ENCODE measurements around the gene KLHDC10. TPM values are rescaled to one million over a fixed set of nuclear protein-coding genes. Genes with fewer than 3 reads are reported as not detected.
"Not testable (repeated sequence)": the region's sequence is repeated elsewhere in the genome, so short reads cannot be mapped to it uniquely, and the experiment has no call there.

Gene KLHDC10
- total RNA-seq, 4 donors from 2014 or later, result 16.5 to 25.0 (median 20.1) TPM

DNA sequence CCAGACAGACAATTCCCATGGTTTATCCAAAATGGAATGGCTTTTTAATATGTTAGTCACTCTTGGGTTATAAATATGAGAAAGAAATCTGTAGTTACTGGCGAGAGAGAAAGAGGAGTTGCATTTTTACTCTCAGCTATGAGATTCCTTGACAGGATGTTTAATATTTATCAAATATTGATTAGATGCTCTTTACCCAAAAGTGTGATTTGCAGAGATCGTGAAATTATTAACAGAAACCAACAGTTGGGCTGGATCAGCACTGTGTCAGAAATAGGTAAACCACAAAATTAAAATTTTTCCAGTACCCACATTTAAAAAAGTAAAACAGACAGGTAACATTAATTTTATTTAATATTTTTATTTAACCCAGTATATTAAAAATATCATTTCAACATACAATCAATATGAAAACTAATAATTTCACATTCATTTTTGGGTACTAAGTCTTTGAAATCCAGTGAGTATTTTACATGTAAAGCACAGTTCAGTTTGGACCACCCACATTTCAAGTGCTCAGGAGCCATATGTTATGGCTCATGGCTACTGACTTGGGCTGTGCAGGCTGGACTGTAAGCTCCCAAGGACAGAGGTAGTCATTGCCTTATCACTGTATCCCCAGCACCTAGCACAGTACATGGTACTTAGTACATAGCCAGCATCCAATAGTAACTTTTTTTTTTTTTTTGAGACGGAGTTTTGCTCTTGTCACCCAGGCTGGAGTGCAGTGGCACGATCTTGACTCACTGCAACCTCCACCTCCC, 42.5 kb downstream of the KLHDC10 start:
- peaks cover 0 to 15% (median 0%) of the 10 kb centered on the region in 4 donors for H3K4me1 ChIP-seq
- no peak for DNase-seq
- H3K9me3 ChIP-seq, result no peaks in the 10 kb centered on the region
- no peaks in the 10 kb centered on the region for H3K27me3 ChIP-seq
- peaks cover 0 to 8% (median 0%) of the 10 kb centered on the region in 3 donors for H3K36me3 ChIP-seq
- peak overlapping the region in 1 of 4 donors; percentile 59 for H3K27ac ChIP-seq
- H3K4me3 ChIP-seq, result no peak overlapping the region
- no peak for TF ChIP-seq POLR2A (IDR thresholded peaks at IDR 0.05)

DNA sequence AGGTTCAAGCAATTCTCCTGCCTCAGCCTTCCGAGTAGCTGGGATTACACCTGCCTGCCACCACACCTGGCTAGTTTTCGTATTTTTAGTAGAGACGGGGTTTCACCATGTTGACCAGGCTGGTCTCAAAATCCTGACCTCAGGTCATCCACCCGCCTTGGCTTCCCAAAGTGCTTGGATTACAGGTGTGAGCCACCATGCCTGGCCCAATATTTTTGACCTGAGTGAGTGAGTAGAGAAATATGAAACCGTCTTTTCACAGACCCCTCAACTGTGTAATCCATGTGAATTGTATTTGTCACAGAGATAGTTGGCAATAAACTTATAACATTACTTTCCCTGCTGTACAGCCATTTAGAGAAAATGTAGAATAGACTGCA, 43.1 kb downstream of the KLHDC10 start:
- H3K4me1 ChIP-seq, result peaks cover 0 to 15% (median 0%) of the 10 kb centered on the region in 4 donors
- H3K27me3 ChIP-seq, H3K9me3 ChIP-seq, DNase-seq, H3K4me3 ChIP-seq: not testable (repeated sequence)
- H3K36me3 ChIP-seq, result peaks cover 0 to 11% (median 0%) of the 10 kb centered on the region in 3 donors
- H3K27ac ChIP-seq, result peak overlapping the region in 2 of 4 donors; percentile 40 to 59

DNA sequence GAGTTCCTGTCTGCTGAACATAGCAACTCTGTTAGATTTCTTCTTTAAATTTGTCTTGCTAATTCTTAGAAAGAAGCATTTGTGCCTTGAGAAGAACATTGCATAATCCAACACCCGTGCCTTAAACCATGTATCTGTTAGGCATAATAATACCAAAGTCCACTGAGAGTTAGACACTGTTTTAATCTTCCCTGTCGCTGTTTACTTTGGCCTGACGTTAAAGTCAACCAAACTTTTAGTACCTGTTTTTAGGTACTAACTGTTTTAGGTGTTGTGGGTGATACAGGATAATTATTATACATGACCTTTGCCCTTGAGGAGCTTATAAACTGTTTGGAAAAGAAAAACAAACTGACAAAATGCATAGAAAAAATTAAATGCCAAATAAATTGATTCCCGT, 43.6 kb downstream of the KLHDC10 start:
- no peaks in the 10 kb centered on the region for H3K9me3 ChIP-seq
- H3K27ac ChIP-seq, result peak overlapping the region in 3 of 4 donors; percentile 10 to 59 (median 40)
- no peak for DNase-seq
- peaks cover 0 to 16% (median 0%) of the 10 kb centered on the region in 3 donors for H3K36me3 ChIP-seq
- H3K4me1 ChIP-seq, result peaks cover 0 to 15% (median 0%) of the 10 kb centered on the region in 4 donors
- H3K27me3 ChIP-seq, result no peaks in the 10 kb centered on the region
- no peak overlapping the region for H3K4me3 ChIP-seq
- TF ChIP-seq POLR2A (IDR thresholded peaks at IDR 0.05), result no peak
- TF ChIP-seq, protein P1, sequence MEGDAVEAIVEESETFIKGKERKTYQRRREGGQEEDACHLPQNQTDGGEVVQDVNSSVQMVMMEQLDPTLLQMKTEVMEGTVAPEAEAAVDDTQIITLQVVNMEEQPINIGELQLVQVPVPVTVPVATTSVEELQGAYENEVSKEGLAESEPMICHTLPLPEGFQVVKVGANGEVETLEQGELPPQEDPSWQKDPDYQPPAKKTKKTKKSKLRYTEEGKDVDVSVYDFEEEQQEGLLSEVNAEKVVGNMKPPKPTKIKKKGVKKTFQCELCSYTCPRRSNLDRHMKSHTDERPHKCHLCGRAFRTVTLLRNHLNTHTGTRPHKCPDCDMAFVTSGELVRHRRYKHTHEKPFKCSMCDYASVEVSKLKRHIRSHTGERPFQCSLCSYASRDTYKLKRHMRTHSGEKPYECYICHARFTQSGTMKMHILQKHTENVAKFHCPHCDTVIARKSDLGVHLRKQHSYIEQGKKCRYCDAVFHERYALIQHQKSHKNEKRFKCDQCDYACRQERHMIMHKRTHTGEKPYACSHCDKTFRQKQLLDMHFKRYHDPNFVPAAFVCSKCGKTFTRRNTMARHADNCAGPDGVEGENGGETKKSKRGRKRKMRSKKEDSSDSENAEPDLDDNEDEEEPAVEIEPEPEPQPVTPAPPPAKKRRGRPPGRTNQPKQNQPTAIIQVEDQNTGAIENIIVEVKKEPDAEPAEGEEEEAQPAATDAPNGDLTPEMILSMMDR (IDR thresholded peaks at IDR 0.05), result no peak

DNA sequence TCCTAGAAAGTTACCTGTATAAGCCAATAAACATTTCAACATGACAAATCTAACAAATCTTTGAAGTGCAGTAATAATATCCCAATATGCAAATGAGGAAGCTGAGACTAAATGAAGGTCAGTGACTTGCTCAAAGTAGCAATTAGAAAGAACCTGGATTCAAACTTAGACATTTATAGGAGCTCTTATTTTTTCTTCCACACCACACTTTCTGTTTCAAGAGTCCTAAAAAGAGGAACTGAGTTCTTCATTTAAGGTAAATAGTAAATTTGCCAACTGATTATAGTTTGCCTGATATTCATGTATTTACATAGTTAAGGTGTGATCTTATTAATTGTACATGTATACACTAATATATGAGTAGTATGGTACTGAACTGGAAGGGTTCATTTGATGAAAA, 44.0 kb downstream of the KLHDC10 start:
- H3K4me3 ChIP-seq, result no peak overlapping the region
- H3K36me3 ChIP-seq, result peaks cover 0 to 16% (median 0%) of the 10 kb centered on the region in 3 donors
- DNase-seq, result no peak
- H3K9me3 ChIP-seq, result no peaks in the 10 kb centered on the region
- H3K27me3 ChIP-seq, result no peaks in the 10 kb centered on the region
- no peak for TF ChIP-seq POLR2A (IDR thresholded peaks at IDR 0.05)
- TF ChIP-seq, protein P1 (IDR thresholded peaks at IDR 0.05), result no peak
- H3K4me1 ChIP-seq, result peaks cover 0 to 15% (median 0%) of the 10 kb centered on the region in 4 donors
- peak overlapping the region in 3 of 4 donors; percentile 10 to 59 (median 40) for H3K27ac ChIP-seq

DNA sequence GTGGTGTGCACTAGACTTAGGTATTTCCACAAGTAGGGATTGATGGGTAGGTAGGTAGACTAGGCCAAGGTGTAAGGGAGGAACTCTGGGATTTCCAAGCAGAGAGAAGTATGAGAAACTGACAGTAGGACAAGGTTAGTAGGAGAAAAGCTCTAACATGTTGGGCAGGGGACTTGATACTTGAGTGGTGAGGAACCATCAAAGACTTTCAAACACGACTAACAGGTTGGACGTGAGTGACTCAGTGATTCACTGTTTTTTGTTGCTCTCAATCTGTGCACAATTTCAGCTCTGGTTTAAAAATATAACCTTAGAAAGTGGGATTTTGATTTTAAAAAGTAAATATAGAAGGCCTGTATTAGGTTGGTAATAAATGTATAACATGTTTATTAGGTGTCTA, 44.4 kb downstream of the KLHDC10 start:
- Histone ChIP-seq H3K36me3 (peaks cover 0 to 16% (median 0%) of the 10 kb centered on the region in 3 donors), H3K27ac (peak overlapping the region in 1 of 4 donors; percentile 2), H3K4me3 (no peak overlapping the region), H3K9me3 (no peaks in the 10 kb centered on the region), H3K4me1 (peaks cover 0 to 15% (median 0%) of the 10 kb centered on the region in 4 donors), H3K27me3 (no peaks in the 10 kb centered on the region)
- no peak for TF ChIP-seq POLR2A (IDR thresholded peaks at IDR 0.05)
- TF ChIP-seq, protein P1 (IDR thresholded peaks at IDR 0.05), result no peak
- no peak for DNase-seq

DNA sequence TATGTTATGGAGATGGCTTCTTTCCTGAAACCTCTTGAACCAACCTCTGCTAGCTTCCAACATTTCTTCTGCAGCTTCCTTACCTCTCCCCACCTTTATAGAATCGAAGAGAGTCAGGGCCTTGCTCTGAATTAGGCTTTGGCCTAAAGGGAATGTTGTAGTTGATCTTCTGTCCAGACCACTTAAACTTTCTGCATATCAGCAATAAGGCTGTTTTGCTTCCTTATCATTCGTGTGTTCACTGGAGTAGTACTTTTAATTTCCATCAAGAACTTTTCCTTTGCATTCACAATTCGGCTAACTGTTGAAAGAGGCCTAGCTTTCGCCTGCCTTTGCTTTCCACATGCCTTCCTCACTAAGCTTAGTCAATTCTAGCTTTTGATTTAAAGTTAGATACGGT, 48.0 kb downstream of the KLHDC10 start:
- Histone ChIP-seq H3K9me3 (no peaks in the 10 kb centered on the region), H3K36me3 (peaks cover 0 to 44% (median 0%) of the 10 kb centered on the region in 3 donors), H3K4me3 (no peak overlapping the region), H3K27me3 (no peaks in the 10 kb centered on the region), H3K27ac (no peak overlapping the region), H3K4me1 (peaks cover 0 to 11% (median 0%) of the 10 kb centered on the region in 4 donors)
- TF ChIP-seq, protein P1 (IDR thresholded peaks at IDR 0.05), result no peak
- no peak for TF ChIP-seq POLR2A (IDR thresholded peaks at IDR 0.05)
- no peak for DNase-seq
